Activated CD8-positive, alpha-beta memory T cell treated with anti-CD3 and anti-CD28 coated beads, Interleukin-2, amount 50 U/mL, for 4 hours (primary cell): ENCODE data around the gene CCZ1B.
A peak's percentile ranks its signal among the peaks of the same experiment; 100 is the strongest.
"Not testable (repeated sequence)": the region's sequence is repeated elsewhere in the genome, so short reads cannot be mapped to it uniquely, and the experiment has no call there.

Experiments used
- DNase-seq: peaks from one replicate; pipeline ENCODE4 v3.0.0-alpha.2; 2020

CCZ1B gene

GRCh38 chr7:6826151-6826550, at the start of gene CCZ1B:
Gene CCZ1B, minus strand, starts transcription at chr7:6826275. Its CDS starts 78 bp downstream, at chr7:6826197.
- peak; percentile 85 for DNase-seq

DNA sequence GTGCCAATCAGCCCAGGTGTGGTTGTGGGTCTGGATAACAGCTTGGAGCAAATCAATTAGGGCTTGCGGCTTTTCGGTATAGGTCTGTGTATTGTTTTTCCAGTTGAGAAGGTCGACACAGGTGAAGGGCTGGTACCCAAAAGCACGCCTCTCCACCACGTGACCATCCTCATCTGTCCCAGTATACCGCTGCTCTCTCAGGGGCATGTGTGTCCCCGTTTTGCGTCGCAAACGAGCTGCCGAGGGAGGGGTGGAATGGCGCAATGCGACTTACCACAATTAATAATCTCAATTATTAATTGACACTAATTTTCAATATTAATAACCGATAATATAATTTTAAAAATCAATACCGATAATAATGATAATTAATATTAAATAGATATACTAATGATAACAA, 48.9 kb upstream of the CCZ1B start:
- DNase-seq, result not testable (repeated sequence)

DNA sequence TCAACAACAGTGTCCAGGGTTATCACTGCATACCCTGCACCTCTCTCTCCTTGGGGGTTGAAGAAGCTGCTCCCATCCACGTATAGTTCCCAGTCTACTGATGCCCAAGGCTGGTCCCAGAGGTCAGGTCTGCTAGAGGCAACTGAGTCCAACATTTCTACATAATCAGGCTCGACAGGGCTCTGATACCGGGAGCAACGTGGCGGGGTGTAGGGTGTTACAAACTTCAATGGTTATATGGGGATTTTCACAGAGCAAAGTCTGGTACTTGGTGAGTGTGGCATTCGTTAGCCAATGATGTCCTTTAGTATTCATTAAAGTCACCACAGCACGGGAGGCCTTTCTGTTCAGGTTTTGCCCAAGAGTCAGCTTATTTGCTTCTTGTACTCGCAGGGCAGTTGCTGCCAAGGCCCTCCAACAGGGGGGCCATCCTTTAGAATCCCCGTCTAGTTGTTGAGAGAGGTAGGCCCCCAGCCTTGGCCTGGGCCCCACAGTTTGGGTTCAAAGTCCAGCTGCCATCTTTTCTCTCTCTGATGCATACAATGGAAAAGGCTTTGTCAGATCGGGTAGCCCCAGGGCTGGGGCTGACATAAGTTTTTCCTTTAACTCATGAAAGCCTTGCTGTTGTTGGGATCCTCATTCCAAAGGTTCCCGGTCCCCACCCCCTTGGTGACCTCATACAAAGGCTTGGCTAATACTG, 46.3 kb upstream of the CCZ1B start:
- DNase-seq, result not testable (repeated sequence)

DNA sequence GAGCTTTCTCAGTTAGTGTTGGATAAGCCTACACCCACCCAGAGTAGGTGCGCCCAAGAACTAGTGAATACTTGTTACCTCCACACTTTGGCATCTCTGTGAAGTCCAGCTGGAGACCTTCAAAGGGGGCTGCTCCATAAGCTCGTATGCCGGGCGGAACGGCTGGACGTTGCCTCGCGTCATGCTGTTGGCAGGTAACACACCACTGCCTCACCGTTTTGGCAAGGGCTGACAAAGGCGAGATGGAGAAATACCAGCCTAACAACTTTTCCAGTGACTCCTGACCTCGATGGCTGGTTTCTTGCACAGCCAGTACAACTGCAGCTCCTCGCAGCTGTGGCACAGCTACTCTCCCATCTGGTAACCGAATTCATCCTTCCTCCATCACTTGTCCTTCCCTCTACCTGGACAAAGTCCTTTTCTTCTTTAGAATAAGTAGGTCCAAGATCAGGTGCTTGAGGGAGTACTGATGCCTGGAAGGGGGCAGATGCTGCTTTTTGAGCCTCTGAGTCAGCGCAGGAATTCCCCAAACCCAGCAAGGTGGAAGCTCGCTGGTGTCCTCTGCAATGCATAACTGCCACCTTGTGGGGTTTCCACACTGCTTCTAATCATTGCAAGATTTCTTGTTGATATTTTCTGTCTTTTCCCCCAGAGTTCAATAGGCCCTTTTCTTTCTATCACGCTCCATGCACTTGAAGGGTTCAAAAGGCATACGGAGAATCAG, 45.5 kb upstream of the CCZ1B start:
- not testable (repeated sequence) for DNase-seq

DNA sequence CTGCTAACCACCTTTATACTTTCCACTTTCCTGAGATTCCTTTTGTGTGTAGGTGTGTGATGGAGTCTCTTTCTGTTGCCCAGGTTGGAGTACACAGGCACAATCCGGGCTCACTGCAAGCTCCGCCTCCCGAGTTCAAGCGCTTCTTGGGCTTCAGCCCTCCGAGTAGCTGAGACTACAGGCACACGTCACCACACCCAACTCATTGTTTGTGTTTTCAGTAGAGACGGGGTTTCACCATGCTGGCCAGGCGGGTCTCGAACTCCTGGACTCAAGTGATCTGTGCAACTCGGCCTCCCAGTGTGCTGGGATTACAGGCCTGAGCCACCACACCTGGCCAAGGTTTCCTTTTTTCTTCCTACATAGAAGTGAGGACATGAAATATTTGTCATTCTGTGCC, 38.7 kb upstream of the CCZ1B start:
- not testable (repeated sequence) for DNase-seq

DNA sequence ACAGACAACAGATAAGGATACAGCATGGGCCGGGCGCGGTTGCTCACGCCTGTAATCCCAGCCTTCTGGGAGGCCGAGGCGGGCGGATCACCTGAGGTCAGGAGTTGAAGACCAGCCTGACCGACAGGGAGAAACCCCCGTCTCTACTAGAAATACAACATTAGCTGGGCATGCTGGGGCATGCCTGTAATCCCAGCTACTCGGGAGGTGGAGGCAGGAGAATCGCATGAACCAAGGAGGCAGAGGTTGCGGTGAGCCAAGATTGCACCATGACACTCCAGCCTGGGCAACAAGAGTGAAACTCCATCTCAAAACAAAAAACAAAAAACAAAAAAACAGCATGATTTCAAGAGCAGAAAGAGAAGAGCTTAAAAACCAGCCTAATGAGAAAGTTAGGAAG, 38.1 kb upstream of the CCZ1B start:
- DNase-seq, result not testable (repeated sequence)

DNA sequence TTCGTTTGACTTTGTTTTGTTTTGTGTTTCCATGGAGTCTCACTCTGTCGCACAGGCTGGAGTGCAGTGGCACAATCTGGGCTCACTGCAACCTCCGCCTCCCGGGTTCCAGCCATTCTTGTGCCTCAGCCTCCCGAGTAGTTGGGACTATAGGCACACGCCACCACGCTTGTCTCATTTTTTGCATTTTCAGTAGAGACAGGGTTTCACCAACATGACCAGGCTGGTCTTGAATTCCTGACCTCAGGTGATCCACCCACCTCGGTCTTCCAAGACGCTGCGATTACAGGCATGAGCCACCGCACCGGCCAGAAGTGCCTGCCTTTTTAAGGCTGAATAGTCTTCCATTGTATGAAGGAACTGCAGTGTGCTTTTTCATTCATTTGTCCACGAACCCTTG, 36.8 kb upstream of the CCZ1B start:
- not testable (repeated sequence) for DNase-seq

DNA sequence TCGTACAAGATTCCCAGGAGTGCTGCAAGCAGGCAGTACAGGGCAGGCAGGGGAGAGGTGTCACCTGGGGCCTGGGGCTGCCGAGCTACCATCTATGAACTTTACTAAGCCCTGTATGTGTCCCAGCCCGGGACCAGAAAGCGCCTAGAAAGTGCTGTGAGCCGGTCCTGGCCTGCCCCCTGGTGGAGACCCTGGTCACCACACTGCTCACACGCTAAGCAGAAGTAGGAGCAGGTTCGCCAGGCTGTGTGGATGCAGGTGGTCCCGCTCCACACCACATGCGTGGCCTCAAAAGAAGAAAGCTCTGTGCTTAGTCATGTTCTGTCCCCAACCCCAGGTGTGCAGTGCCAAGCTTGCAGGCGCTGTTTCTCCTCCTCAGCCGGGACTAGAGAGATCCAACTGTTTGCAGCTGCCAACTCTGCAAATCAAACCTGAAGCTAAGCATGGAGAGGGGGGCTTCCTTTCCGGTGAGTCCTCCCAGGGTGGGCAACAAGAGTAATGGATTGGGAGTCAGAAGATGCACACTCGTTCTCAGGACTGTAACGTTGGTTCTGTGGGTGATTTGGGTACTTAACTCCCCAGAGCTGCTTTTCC, 31.7 kb upstream of the CCZ1B start:
- DNase-seq, result peak; percentile 81

GRCh38 chr7:6855563-6856131, 29.6 kb upstream of the CCZ1B start:
- not testable (repeated sequence) for DNase-seq

DNA sequence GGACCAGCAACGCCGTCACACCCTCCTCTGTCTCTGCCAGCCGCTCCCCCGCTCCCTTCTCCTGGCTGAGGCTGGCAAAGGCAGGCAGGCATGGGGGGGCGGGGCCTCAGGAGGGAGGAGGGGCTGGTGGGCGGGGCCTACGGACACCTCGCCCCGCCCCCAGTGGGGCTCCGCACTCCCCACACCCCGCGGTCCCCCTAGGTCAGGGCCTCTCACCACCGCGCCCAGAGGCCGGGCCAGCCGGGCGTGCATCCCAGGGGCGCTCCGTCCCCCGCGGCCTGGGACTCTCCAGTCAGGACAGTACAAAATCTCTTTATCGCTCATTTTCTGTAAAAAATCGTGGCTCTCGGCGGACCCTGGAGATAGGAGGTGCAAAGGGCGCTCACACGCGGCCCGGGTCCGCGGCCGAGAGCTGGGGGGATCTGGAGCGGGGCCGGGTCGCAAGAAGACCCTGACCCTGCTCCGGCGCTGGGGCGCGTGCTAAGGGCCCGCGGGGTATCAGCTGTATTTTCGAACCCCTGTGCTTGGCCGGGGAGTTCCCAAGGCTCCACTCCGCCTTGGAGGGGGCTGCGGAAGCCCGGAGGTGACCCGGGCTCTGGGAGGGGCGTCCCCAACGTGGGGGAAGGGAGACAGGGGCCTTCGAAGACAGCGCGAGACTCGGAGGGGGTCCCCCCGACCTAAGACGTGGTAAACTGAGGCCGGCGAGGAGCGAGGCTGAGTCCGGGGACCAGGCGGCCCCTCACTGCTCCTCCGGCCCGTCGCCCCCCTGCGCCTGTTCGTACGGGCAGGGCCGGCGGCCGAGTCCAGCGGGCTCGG, 28.9 kb upstream of the CCZ1B start:
- not testable (repeated sequence) for DNase-seq

- DNase-seq, result not testable (repeated sequence)
These were observed 27.6 kb upstream of the CCZ1B start for GRCh38 chr7:6853681-6854080.

DNA sequence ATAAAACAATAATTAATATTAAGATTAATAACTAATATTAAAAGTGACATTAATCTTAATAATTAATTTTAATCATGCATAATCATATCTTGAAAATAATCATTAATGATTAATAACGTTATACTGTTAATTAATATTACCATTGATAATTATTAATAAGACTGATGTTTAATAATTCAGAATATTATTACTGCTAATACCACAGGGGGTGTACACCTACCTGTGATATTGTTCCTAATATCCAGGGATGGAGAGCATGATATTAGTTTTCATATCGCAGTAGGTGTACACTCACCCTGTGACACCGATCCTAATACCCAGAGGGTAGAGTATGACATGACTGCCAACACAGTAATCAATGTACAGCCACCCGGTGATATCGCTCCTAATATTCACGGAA, 23.1 kb upstream of the CCZ1B start:
- DNase-seq, result not testable (repeated sequence)

GRCh38 chr7:6847751-6848150, 21.7 kb upstream of the CCZ1B start:
- DNase-seq, result not testable (repeated sequence)

GRCh38 chr7:6845971-6846449, 19.9 kb upstream of the CCZ1B start:
- DNase-seq, result not testable (repeated sequence)

DNA sequence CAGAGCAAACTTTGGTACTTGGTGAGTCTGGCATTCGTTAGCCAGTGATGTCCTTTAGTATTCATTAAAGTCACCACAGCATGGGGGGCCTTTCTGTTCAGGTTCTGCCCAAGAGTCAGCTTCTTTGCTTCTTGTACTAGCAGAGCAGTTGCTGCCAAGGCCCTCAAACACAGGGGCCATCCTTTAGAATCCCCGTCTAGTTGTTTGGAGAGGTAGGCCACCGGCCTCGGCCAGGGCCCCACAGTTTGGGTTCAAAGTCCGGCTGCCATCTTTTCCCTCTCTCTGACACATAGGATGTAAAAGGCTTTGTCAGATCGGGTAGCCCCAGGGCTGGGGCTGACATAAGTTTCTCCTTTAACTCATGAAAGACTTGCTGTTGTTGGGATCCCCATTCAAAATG, 17.6 kb upstream of the CCZ1B start:
- not testable (repeated sequence) for DNase-seq

DNA sequence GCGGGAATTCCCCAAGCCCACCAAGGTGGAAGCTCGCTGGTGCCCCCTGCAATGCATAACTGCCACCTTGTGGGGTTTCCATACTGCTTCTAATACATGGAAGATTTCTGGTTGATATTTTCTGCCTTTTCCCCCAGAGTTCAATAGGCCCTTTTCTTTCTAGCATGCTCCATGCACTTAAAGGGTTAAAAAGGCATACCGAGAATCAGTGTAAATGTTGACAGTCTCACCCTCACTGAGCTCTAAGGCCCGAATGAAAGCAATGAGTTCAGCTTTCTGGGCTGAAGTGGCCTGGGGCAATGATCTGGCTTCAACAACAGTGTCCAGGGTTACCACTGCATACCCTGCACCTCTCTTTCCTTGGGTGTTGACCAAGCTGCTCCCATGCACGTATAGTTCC, 17.0 kb upstream of the CCZ1B start:
- not testable (repeated sequence) for DNase-seq

GRCh38 chr7:6842278-6842921, 16.3 kb upstream of the CCZ1B start:
- not testable (repeated sequence) for DNase-seq

GRCh38 chr7:6837081-6837480, 11.0 kb upstream of the CCZ1B start:
- not testable (repeated sequence) for DNase-seq

DNA sequence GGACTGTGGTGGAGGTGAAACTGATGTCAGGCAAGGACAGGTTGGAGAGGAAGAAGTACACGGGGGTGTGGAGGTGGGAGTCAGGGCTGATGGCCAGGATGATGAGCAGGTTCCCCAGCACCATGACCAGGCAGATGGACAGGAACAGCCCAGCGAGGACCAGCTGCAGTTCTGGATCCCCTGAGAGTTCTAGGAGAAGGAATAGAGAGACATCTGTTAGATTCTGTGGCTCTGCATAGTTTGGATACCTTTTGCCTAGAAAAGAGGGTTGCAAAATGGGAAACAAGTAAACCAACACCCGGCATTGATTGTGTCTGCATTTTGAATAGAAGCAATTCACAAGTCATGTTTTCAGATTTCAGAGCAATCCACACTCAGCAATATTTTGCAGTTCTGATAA, 9.4 kb upstream of the CCZ1B start:
- not testable (repeated sequence) for DNase-seq

GRCh38 chr7:6833636-6834035, 7.6 kb upstream of the CCZ1B start:
- DNase-seq, result no peak

GRCh38 chr7:6831018-6831725, 5.1 kb upstream of the CCZ1B start:
- no peak for DNase-seq
